Esophagus squamous epithelium (tissue), 4 donors: ENCODE data around the gene MDFIC.

Source experiments
- POLR2A ChIP-seq, 4 donors: fragments of 450-650 bp; IDR thresholded peaks; one replicate each; pipeline ENCODE4 v1.6.1; 2017; ENCODE audit warnings: antibody characterized with exemption in 4 of 4, mild to moderate bottlenecking in 4 of 4, moderate library complexity in 3 of 4
- TF ChIP-seq, protein P1 (sequence below), 6 experiments: fragments of 450-650 bp in 4 of 6; fragments of 200-600 bp in 2 of 6; sonication (generic) in 2 of 6; IDR thresholded peaks; one replicate each; pipeline ENCODE4 v1.5.1; 2016 to 2019; ENCODE audit warnings: antibody characterized with exemption in 6 of 6, mild to moderate bottlenecking in 4 of 6, moderate library complexity in 4 of 6

- TF ChIP-seq, protein P1, sequence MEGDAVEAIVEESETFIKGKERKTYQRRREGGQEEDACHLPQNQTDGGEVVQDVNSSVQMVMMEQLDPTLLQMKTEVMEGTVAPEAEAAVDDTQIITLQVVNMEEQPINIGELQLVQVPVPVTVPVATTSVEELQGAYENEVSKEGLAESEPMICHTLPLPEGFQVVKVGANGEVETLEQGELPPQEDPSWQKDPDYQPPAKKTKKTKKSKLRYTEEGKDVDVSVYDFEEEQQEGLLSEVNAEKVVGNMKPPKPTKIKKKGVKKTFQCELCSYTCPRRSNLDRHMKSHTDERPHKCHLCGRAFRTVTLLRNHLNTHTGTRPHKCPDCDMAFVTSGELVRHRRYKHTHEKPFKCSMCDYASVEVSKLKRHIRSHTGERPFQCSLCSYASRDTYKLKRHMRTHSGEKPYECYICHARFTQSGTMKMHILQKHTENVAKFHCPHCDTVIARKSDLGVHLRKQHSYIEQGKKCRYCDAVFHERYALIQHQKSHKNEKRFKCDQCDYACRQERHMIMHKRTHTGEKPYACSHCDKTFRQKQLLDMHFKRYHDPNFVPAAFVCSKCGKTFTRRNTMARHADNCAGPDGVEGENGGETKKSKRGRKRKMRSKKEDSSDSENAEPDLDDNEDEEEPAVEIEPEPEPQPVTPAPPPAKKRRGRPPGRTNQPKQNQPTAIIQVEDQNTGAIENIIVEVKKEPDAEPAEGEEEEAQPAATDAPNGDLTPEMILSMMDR (IDR thresholded peaks at IDR 0.05) = no peak
- no peak for TF ChIP-seq POLR2A (IDR thresholded peaks at IDR 0.05)
These were observed 16.9 kb downstream of the MDFIC start for GRCh38 chr7:114938785-114939184.
